K562 (cell line): ENCODE measurements around the gene DNMT3A. TPM values are rescaled to one million over a fixed set of nuclear protein-coding genes. Genes with fewer than 3 reads are reported as not detected.
A peak's percentile ranks its signal among the peaks of the same experiment; 100 is the strongest.

ENCODE experiments used
- ATAC-seq: fragments of 200-7000 bp; cut with Tn5 transposase; 3 replicates; pipeline ENCODE4 v1.9.1; 2020; ENCODE audit warnings: moderate library complexity
- BruUV-seq: library from RNA; stranded (reverse); fragments of 400-500 nt; replicated peaks from 2 replicates; lab custom pipeline; 2021; lab: Mats Ljungman, UMichigan
- CTCF ChIA-PET: fragments of 300-600 bp; formaldehyde crosslinking; extraction: SDS; loops from one replicate; lab custom pipeline; 2021; ENCODE audit warnings: low intra/inter-chr PET ratio; lab: Yijun Ruan, JAX
- POLR2A ChIA-PET: fragments of 300-600, 350-650 bp; sonication (Branson Sonifier 250); formaldehyde crosslinking; extraction: SDS; loops from one replicate; lab custom pipeline; 2021; ENCODE audit warnings: antibody characterized with exemption, inconsistent platforms; lab: Yijun Ruan, JAX
- DNase-seq, 4 experiments: peaks; one replicate each; pipeline versions ENCODE4 v3.0.0 to v3.0.0-alpha.2; 2011 to 2018; ENCODE audit warnings: low spot score in 3 of 4, mixed read lengths in 3 of 4; ENCODE audit errors: extremely low read depth in 1 of 4
- FAIRE-seq: peaks from 2 replicates; lab custom pipeline; 2011; peaks lifted over from hg19 to GRCh38; lab: Jason Lieb, UNC
- H2AFZ ChIP-seq: 2 replicates; pipeline ENCODE4 v1.6.0; 2011; ENCODE audit warnings: low read depth, low read length, control low read depth, inconsistent platforms
- H3K27ac ChIP-seq: fragments of 200-600 bp; 3 replicates; pipeline ENCODE4 v1.8.0; 2011; ENCODE audit warnings: low read depth, mild to moderate bottlenecking, control low read depth, inconsistent platforms, low read length, moderate library complexity, mixed read lengths; ENCODE audit errors: extremely low read depth
- H3K27me3 ChIP-seq, 2 experiments: fragments of 300-600 bp in 1 of 2; 2 replicates in 1 of 2; 3 replicates in 1 of 2; pipeline versions ENCODE4 v1.6.0 to v1.8.0; 2011; ENCODE audit warnings: inconsistent platforms in 2 of 2, low read length in 2 of 2, mild to moderate bottlenecking in 1 of 2, mixed read lengths in 1 of 2, moderate library complexity in 1 of 2; ENCODE audit not compliant: control insufficient read depth in 2 of 2, insufficient read depth in 2 of 2
- H3K36me3 ChIP-seq: fragments of 300-600 bp; 3 replicates; pipeline ENCODE4 v1.8.0; 2011; ENCODE audit warnings: mild to moderate bottlenecking, low read length, inconsistent platforms; ENCODE audit not compliant: control insufficient read depth, insufficient read depth
- H3K4me1 ChIP-seq, 2 experiments: fragments of 200-600 bp in 1 of 2; replicated peaks in 1 of 2; 2 replicates in 1 of 2; 3 replicates in 1 of 2; pipeline versions ENCODE4 v1.5.1 to v1.8.0; 2011; ENCODE audit warnings: inconsistent platforms in 2 of 2, low read length in 2 of 2, mild to moderate bottlenecking in 1 of 2, mixed read lengths in 1 of 2, moderate library complexity in 1 of 2; ENCODE audit not compliant: control insufficient read depth in 2 of 2, insufficient read depth in 2 of 2
- H3K4me2 ChIP-seq: 2 replicates; pipeline ENCODE4 v1.6.1; 2011; ENCODE audit warnings: low read length, control low read depth, inconsistent platforms, mixed read lengths; ENCODE audit not compliant: insufficient read depth
- H3K4me3 ChIP-seq: fragments of 200-600 bp; sonication (generic), shearing (Covaris generic); 2 replicates; pipeline ENCODE4 v1.5.1; 2016; ENCODE audit warnings: control low read depth, inconsistent platforms
- H3K79me2 ChIP-seq: fragments of 200-600 bp; 3 replicates; pipeline ENCODE4 v1.8.0; 2011; ENCODE audit warnings: low read length, inconsistent platforms; ENCODE audit not compliant: control insufficient read depth, insufficient read depth
- H3K9ac ChIP-seq, 2 experiments: 2 replicates each; pipeline versions ENCODE4 v1.6.0 to v1.6.1; 2011; ENCODE audit warnings: low read depth in 2 of 2, low read length in 2 of 2, control low read depth in 1 of 2, inconsistent platforms in 1 of 2, mild to moderate bottlenecking in 1 of 2, mixed read lengths in 1 of 2; ENCODE audit not compliant: insufficient read depth in 1 of 2
- H3K9me1 ChIP-seq: one replicate; pipeline ENCODE4 v1.6.0; 2011; ENCODE audit warnings: inconsistent platforms, mild to moderate bottlenecking, low read length, moderate library complexity; ENCODE audit not compliant: control insufficient read depth, insufficient read depth
- H3K9me3 ChIP-seq: replicated peaks from 2 replicates; pipeline ENCODE4 v1.5.1; 2011; ENCODE audit warnings: low read depth, low read length, inconsistent platforms; ENCODE audit not compliant: control insufficient read depth, insufficient read depth
- H4K20me1 ChIP-seq: replicated peaks from 2 replicates; pipeline ENCODE4 v1.6.1; 2011; ENCODE audit warnings: low read length, inconsistent platforms, mixed read lengths; ENCODE audit not compliant: control insufficient read depth, insufficient read depth
- RBBP5 ChIP-seq: fragments of 200-600 bp; sonication (generic); IDR thresholded peaks from 2 replicates; pipeline ENCODE4 v1.6.1; 2012; ENCODE audit warnings: borderline replicate concordance, mild to moderate bottlenecking, low read length, control low read depth, inconsistent platforms; ENCODE audit not compliant: insufficient read depth, poor library complexity, severe bottlenecking
- SIX5 ChIP-seq, 2 experiments: IDR thresholded peaks; 2 replicates each; pipeline ENCODE4 v1.6.1; 2011; ENCODE audit warnings: low read length in 2 of 2, borderline replicate concordance in 1 of 2, low read depth in 1 of 2, mild to moderate bottlenecking in 1 of 2, moderate library complexity in 1 of 2; ENCODE audit not compliant: insufficient read depth in 1 of 2
- SMARCB1 ChIP-seq: IDR thresholded peaks from 2 replicates; pipeline ENCODE4 v1.6.1; 2011; ENCODE audit warnings: improper control_type of control experiment, low read depth; ENCODE audit not compliant: insufficient read length
- TARDBP ChIP-seq: fragments of 450-650 bp; IDR thresholded peaks from 2 replicates; pipeline ENCODE4 v1.6.1; 2016
- TCFL5 ChIP-seq: fragments of 250-450 bp; sonication (Bioruptor Pico); conservative IDR thresholded peaks from 2 replicates; pipeline ENCODE4 v1.6.1; 2021; ENCODE audit warnings: mild to moderate bottlenecking, moderate library complexity, matching md5 sums
- VEZF1 ChIP-seq: fragments of 200-800 bp; sonication (Bioruptor generic); IDR thresholded peaks from 2 replicates; pipeline ENCODE4 v1.6.1; 2017; ENCODE audit warnings: missing genetic modification characterization, missing compliant biosample characterization
- XRCC5 ChIP-seq: fragments of 200-400 bp; formaldehyde crosslinking; IDR thresholded peaks from 2 replicates; pipeline ENCODE4 v1.6.1; 2017; ENCODE audit warnings: low read depth, mild to moderate bottlenecking, low read length
- WGBS: fragments of 100-300 bp; shearing (Covaris generic); methylation state at CpG from one replicate; pipeline ENCODE4 v1.1.6; 2016; ENCODE audit warnings: low coverage, mixed read lengths; ENCODE audit not compliant: insufficient coverage; ENCODE audit errors: missing lambda C conversion rate; 5-methylcytosine and 5-hydroxymethylcytosine counted together
- in situ Hi-C: fragments of 300-500 bp; cut with MboI; formaldehyde crosslinking; loops from 4 replicates; pipeline ENCODE4 v1.15.0; 2018; ENCODE audit warnings: inconsistent platforms, mixed read lengths
- intact Hi-C: fragments of 100-400 bp; cut with micrococcal nuclease; formaldehyde crosslinking; loops from 2 replicates; pipeline ENCODE4 v1.14.2; 2022
- polyA plus RNA-seq, 8 experiments: library from polyadenylated mRNA; depleted of rRNA in 4 of 8; stranded (reverse) in 5 of 8; unstranded in 3 of 8; fragments of >200 nt; fragmentation: Nextera tagmentation in 2 of 8; fragmentation: Illumina TruSeq in 1 of 8; extraction: Ambion mirVana in 2 of 8; extraction: Trizol in 1 of 8; gene quantifications; 2 replicates each; pipeline versions ENCODE4 v1.2.1 to v1.2.3, GENCODE V29; 2011 to 2014; ENCODE audit warnings: inconsistent platforms in 1 of 8, missing spikeins in 1 of 8
- total RNA-seq, 7 experiments: library from RNA; depleted of rRNA in 6 of 7; stranded (reverse); fragments of >200 nt in 6 of 7; fragmentation: Illumina TruSeq in 2 of 7; extraction: Trizol in 2 of 7; gene quantifications; 2 replicates each; pipeline versions ENCODE4 v1.2.1 to v1.2.3, GENCODE V29; 2011 to 2021; ENCODE audit warnings: low replicate concordance in 1 of 7

DNMT3A gene
- total and polyA plus RNA-seq, 9 of the 15 experiments (the other 6 are each of a cell fraction or from before 2014, with no cell fraction given) = 3.0 to 16.0 (median 6.1) TPM

GRCh38 chr2:25341011-25341727, 556 bp downstream of the DNMT3A start:
- in situ Hi-C loops = no loop called here
- Histone ChIP-seq H4K20me1 (peaks cover 30% of the 10 kb centered on the region), H3K4me2 (no peak overlapping the region), H3K27ac (no peak overlapping the region), H3K36me3 (no peaks in the 10 kb centered on the region), H3K9me3 (no peaks in the 10 kb centered on the region), H3K79me2 (no peaks in the 10 kb centered on the region), H2AFZ (no peak overlapping the region), H3K27me3 (peaks cover 32 to 59% of the 10 kb centered on the region in 2 experiments), H3K9ac (peak overlapping the region in 1 of 2 experiments; percentile 81; a peak in 2 of 4 replicates), H3K4me3 (peak overlapping the region; percentile 26), H3K9me1 (peaks cover 3% of the 10 kb centered on the region), H3K4me1 (peaks cover 0 to 27% of the 10 kb centered on the region in 2 experiments; a peak in 4 of 5 replicates)
- BruUV-seq = no TSS peak
- DNase-seq = peak; percentile 20 to 66 (median 60)
- ChIA-PET CTCF (no interaction called here), POLR2A (no interaction called here)
- FAIRE-seq = no peak
- intact Hi-C loops = no loop called here
- WGBS = no CpG with 5 or more reads among the region's 104 CpGs
- no peak for ATAC-seq
- TF ChIP-seq RBBP5 = no peak
- no peak for TF ChIP-seq TARDBP
- no peak for TF ChIP-seq SMARCB1
- TF ChIP-seq TCFL5 (CRISPR knock-in tag) = no peak
- no peak for TF ChIP-seq XRCC5
- no peak for TF ChIP-seq SIX5 (IDR thresholded peaks at IDR 0.05; ENCODE audit: borderline replicate concordance in 1 of 2, insufficient read depth in 1 of 2, low read depth in 1 of 2, low read length in 2 of 2)
- peak; percentile 9; the same call in 1 of the 2 replicates for TF ChIP-seq VEZF1
